ENCODE data around the gene MOB3C.

DNA sequence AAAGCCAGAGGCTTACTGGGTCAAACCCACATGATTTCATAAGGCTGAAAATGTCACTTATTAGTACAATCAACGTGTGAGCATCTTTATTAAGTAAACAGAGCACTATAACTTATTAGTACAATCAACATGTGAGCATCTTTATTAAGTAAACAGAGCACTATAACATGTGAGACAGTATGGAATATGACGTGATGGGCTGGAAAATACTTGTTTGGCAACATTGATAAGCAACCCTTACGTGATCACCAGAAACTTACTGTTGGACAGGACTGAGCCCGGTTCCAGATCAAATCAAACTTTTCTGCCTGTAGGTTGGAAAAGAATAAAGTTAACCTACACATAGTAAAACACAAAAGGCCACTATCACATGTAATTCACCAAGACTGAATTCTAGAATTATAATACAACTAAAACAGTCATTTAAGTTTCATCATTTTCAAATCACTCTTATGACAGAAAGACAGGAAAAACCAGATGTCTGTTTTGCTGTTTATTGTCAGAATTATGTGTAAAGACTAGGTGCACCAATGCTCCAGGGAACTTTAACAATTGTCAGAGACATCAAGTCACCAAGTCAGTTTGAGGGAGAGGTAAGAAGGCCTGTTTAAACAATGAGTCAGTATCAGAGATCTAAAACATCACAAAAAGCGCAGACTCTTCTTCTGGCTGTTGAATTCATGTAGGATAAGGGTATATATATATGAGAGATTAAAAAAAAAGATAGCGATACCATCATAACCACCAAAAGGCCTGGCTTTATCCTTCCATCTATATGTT is 35.9 kb upstream of the MOB3C start:
- TF ChIP-seq, protein P1, sequence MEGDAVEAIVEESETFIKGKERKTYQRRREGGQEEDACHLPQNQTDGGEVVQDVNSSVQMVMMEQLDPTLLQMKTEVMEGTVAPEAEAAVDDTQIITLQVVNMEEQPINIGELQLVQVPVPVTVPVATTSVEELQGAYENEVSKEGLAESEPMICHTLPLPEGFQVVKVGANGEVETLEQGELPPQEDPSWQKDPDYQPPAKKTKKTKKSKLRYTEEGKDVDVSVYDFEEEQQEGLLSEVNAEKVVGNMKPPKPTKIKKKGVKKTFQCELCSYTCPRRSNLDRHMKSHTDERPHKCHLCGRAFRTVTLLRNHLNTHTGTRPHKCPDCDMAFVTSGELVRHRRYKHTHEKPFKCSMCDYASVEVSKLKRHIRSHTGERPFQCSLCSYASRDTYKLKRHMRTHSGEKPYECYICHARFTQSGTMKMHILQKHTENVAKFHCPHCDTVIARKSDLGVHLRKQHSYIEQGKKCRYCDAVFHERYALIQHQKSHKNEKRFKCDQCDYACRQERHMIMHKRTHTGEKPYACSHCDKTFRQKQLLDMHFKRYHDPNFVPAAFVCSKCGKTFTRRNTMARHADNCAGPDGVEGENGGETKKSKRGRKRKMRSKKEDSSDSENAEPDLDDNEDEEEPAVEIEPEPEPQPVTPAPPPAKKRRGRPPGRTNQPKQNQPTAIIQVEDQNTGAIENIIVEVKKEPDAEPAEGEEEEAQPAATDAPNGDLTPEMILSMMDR (IDR thresholded peaks at IDR 0.05): no peak
- TF ChIP-seq EZH2phosphoT487 (IDR thresholded peaks at IDR 0.05): no peak
- TF ChIP-seq EZH2 (IDR thresholded peaks at IDR 0.05): no peak

All from neural progenitor cell (in vitro differentiated cells).